Neural cell (in vitro differentiated cells): ENCODE measurements around the gene ATF5. TPM values are rescaled to one million over a fixed set of nuclear protein-coding genes. Genes with fewer than 3 reads are reported as not detected.

Experiments
- polyA plus RNA-seq: library from polyadenylated mRNA; depleted of rRNA; stranded (reverse); fragments of >200 nt; gene quantifications from 2 replicates; pipeline ENCODE4 v1.2.3, GENCODE V29; 2014

The ATF5 gene
- polyA plus RNA-seq, 1 donor from 2014 or later: 16.1 TPM

Other genes with a start within 250 kb of the ATF5 start
- gene ADM5, start 239.6 kb upstream of the ATF5 start, polyA plus RNA-seq: 6.7 and 7.2 TPM in 2 replicates
- 204 and 240 TPM in 2 replicates for gene CPT1C, start 238.1 kb upstream of the ATF5 start, polyA plus RNA-seq
- not detected in 2 replicates for gene TSKS, start 165.9 kb upstream of the ATF5 start, polyA plus RNA-seq
- gene AP2A1, start 162.2 kb upstream of the ATF5 start, polyA plus RNA-seq: 40.8 and 53.4 TPM in 2 replicates
- gene FUZ, start 115.9 kb upstream of the ATF5 start, polyA plus RNA-seq: 32.9 and 35.4 TPM in 2 replicates
- gene MED25, start 110.9 kb upstream of the ATF5 start, polyA plus RNA-seq: 18.9 and 22.0 TPM in 2 replicates
- 199 and 288 TPM in 2 replicates for gene PTOV1, start 78.0 kb upstream of the ATF5 start, polyA plus RNA-seq
- gene PNKP, start 61.6 kb upstream of the ATF5 start, polyA plus RNA-seq: 43.1 and 43.6 TPM in 2 replicates
- gene AKT1S1, start 51.9 kb upstream of the ATF5 start, polyA plus RNA-seq: 4.8 and 7.4 TPM in 2 replicates
- gene TBC1D17, start 51.5 kb upstream of the ATF5 start, polyA plus RNA-seq: 13.1 and 13.2 TPM in 2 replicates
- not detected in 2 replicates for gene IL4I1, start 32.3 kb upstream of the ATF5 start, polyA plus RNA-seq
- 24.9 and 32.2 TPM in 2 replicates for gene NUP62, start 299 bp downstream of the ATF5 start, polyA plus RNA-seq
- not detected in 2 replicates for gene SIGLEC11, start 32.0 kb downstream of the ATF5 start, polyA plus RNA-seq
- 35.3 and 47.3 TPM in 2 replicates for gene VRK3, start 96.2 kb downstream of the ATF5 start, polyA plus RNA-seq
- gene ZNF473, start 96.8 kb downstream of the ATF5 start, polyA plus RNA-seq: 8.4 and 11.7 TPM in 2 replicates
- not detected in 2 replicates for gene IZUMO2, start 234.1 kb downstream of the ATF5 start, polyA plus RNA-seq